Activated T-cell treated with anti-CD3 and anti-CD28 coated beads, Interleukin-2, amount 50 U/mL, for 48 hours (primary cell): ENCODE results near the gene CLASP1.
"Not testable (repeated sequence)": the region's sequence is repeated elsewhere in the genome, so short reads cannot be mapped to it uniquely, and the experiment has no call there.

Experiments
- DNase-seq, 2 experiments: peaks; one replicate each; pipeline ENCODE4 v3.0.0-alpha.2; 2020

CLASP1 gene

GRCh38 chr2:121298476-121298875, 350.8 kb downstream of the CLASP1 start:
- no peak for DNase-seq

GRCh38 chr2:121297866-121298265, 351.4 kb downstream of the CLASP1 start:
- not testable (repeated sequence) for DNase-seq

GRCh38 chr2:121297217-121297830, 351.9 kb downstream of the CLASP1 start:
- no peak for DNase-seq

GRCh38 chr2:121295911-121296650, 353.2 kb downstream of the CLASP1 start:
- no peak for DNase-seq

DNA sequence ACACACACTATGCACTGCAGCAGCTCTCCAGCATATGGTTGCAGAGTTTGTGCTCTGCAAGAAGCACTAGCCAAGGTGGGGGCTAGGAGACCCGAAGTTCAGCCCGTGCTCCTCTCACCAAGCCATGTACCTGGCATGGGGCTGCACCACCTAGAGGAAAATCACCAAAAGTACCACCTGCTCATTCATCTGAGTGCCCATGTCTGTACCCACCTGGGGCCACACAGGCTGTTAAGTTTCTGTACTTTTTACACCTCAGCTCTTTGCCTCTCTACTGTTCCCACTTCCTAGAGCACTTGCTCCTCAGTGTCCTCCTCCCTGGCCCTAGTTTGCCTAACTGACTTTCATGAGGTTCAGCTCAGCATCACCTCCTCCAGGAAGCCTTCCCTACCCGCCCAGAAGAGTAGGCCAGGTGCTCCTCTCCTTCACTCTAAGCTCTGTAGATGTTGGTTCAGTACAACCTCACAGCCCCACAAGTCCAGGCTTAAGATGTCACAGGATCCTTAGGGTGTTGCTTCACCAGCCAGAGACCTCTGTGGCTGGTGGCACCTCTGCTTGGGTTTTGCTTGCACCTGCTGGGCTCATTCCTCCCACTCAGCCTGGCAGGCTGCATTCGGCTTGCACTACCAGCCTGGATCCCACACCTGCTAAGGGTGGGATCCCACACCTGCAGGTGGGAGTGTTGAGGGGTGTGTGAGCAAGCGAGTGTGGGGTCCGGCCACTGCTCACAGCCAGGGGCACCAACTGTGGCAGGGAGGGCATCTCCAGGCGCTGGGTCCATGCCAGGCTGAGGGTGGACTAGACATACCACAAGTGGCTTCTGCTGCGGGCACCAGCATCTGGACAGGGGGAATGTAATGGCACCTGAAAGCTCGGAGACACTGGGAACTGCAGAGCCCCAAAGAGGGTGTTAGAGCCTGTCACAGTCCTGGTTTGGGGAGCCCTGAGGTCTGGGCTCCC, 354.1 kb downstream of the CLASP1 start:
- DNase-seq, result no peak

DNA sequence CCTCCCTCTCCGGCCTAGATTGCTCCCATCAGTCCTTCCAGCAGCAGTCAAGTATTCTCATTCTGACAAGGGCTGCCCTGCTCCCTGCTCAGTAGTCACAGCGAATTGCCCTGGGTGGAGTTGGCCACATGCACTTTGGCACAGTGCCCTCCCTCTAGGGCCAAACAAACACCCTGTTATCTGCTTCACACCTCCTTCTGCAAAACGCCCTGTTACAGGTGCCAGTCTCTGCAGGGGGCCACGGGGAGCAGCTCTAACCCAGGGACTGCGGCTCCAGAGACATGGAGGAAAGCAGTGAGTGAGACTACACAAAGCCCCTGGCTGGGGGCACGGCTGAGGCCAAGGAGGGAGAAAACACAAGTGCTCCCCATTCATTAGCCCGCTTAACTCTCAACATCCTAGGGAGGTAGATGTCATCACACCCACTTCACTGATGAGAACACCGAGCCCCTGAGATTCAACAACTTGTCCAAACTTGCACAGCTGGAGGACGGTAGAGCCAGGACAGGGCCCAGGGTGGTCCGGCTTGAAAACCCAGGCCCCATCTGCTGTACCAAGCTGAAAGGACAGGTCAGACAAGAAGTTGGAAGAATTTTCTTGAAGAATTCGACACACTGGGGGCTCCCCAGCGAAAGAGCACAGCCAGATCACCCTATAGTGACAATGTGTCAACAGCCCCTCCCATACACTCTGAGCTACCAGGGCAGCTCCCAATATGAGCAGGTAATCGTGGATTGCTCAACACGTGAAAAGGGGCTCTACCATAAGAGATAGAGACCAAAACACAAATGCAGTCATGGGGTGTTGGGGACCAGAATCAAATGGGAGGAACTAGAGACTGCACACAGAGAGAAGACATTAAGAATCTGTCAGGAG, 355.6 kb downstream of the CLASP1 start:
- DNase-seq, result no peak

GRCh38 chr2:121291251-121291580, 358.0 kb downstream of the CLASP1 start:
- no peak for DNase-seq

GRCh38 chr2:121289271-121289670, 360.0 kb downstream of the CLASP1 start:
- DNase-seq, result no peak

GRCh38 chr2:121288454-121289231, 360.6 kb downstream of the CLASP1 start:
- DNase-seq, result no peak

DNA sequence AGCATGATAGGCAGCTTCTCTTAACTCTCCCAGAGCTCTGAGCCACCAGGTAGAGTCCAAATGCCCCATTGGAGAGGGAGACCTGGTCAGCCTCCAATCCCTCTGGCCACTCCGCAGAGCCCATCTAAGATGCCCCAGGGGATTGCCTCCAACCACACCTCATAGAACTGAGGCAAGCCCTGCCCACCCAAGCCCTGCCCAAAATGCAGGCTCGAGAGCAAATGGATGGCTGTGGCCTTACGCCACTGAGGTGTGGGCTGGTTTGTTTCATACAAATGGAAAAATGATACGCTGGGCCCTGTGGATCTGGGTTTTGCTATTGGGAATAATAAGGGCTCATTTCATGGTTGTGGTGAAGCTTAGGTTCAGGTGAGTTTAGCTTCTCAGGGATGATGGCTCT, 361.3 kb downstream of the CLASP1 start:
- no peak for DNase-seq
